Measurements from ENCODE around the gene LDLRAD4.
"Not testable (repeated sequence)": the region's sequence is repeated elsewhere in the genome, so short reads cannot be mapped to it uniquely, and the experiment has no call there.

Gene LDLRAD4

GRCh38 chr18:13677350-13677749 is 458.8 kb downstream of the LDLRAD4 start:
- DNase-seq (ENCODE audit: low read depth) = not testable (repeated sequence)

GRCh38 chr18:13680612-13681011 is 462.1 kb downstream of the LDLRAD4 start:
- DNase-seq (ENCODE audit: low read depth) = no peak

GRCh38 chr18:13681701-13682100 is 463.1 kb downstream of the LDLRAD4 start:
- DNase-seq (ENCODE audit: low read depth) = no peak

GRCh38 chr18:13684546-13684945 is 466.0 kb downstream of the LDLRAD4 start:
- DNase-seq (ENCODE audit: low read depth) = no peak

DNA sequence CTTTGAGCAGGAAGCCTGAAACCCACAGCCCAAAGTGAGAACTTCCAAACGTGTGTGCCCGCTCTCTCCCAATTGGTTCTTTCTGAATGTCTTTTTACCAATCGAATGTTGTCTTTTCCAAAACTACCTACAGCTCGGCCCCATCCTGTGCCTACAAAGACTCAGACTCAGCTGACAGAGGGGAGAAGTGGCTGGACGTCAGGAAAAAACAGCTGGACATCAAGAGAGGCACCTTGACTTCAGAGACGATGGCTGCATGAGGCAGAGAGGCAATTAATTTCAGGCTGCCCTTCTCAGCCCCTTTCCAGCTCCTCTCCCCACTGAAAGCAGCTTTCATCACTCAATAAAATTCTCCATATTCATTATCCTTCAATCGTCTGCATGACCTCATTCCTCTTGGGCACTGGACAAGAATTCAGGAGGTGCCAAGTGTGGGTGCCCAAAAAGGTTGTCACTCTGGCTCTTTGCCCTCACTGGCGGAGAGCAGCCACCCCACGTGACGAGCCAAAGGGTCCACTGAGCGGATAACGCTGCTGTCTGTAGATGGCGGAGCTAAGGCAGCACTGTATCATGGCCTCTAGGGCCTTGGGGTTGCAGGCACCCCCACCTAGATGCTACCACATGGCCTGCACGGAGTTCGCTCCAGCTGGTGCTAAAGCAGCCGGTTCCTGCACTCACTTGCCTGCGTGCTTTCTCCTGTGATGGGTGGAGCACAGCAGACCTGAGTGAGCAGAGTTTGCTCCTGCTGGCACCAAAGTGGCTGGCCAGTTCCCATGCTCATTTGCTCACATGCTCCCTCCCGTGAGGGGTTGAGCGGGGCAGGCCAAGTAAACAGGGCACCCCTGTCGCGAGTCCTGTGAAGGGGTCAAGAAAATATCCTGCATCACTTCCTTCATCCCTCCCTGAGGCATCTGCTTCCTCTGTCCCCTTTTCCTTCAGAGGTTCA is 469.9 kb downstream of the LDLRAD4 start:
- no peak for DNase-seq (ENCODE audit: low read depth)

DNA sequence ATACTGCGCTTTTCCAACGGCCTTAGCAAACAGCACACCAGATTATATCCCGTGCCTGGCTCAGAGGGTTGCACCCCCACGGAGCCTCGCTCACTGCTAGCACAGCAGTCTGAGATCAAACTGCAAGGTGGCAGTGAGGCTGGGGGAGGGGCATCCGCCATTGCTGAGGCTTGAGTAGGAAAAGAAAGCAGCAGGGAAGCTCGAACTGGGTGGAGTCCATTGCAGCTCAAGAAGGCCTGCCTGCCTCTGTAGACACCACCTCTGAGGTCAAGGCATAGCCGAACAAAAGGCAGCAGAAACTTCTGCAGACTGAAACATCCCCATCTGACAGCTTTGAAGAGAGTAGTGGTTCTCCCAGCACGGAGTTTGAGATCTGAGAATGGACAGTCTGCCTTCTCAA is 471.5 kb downstream of the LDLRAD4 start:
- DNase-seq (ENCODE audit: low read depth) = not testable (repeated sequence)

DNA sequence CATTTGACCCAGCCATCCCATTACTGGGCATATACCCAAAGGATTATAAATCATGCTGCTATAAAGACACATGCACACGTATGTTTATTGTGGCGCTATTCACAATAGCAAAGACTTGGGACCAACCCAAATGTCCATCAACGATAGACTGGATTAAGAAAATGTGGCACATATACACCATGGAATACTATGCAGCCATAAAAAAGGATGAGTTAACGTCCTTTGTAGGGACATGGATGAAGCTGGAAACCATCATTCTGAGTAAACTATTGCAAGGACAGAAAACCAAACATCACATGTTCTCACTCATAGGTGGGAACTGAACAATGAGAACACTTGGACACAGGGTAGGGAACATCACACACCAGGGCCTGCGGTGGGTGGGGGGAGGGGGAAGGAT is 476.8 kb downstream of the LDLRAD4 start:
- DNase-seq (ENCODE audit: low read depth) = not testable (repeated sequence)

DNA sequence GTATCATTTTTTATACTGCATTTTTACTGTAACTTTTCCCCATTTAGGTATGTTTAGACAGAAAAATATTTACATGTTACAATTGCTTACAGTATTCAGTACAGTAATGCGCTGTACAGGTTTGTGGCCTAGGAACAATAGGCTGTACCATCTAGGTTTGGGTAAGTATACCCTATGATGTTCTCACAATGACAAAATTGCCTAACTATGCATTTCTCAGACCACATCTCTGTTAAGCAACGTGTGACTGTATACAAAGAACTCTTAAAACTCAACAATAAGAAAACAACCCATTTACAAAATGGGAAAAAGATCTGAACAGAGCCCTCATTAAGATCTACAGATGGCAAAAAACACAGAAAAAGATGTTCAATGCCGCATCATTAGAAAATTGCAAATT is 478.4 kb downstream of the LDLRAD4 start:
- no peak for DNase-seq (ENCODE audit: low read depth)

DNA sequence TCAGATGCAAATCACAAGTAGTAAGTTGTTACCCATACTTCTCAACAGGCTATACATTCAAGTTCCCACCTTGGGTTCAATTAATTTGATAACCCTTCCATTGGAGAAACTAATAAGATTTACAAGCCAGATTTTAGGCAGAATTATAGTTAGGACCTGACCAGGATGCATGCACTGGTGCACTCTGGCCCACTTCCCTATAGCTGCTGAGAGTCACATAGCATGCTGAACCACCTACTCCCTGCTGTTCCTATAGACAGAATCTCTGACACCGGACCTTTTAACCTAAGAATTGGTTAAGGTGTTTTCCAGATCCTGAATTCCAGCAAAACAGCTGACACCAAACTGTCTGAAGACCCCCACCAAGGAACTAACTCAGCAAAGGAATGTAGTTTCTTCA is 481.6 kb downstream of the LDLRAD4 start:
- DNase-seq (ENCODE audit: low read depth) = no peak

All from T follicular helper cell (primary cell).